ENCODE data around the gene ACTL7B. TPM values are rescaled to one million over a fixed set of nuclear protein-coding genes. Genes with fewer than 3 reads are reported as not detected.

ACTL7B gene
- total RNA-seq, 4 donors from 2014 or later, result 0.19 to 0.26 TPM; not detected in 2

- 70% methylated on average over 2 of the region's 2 CpGs for WGBS
- Histone ChIP-seq H3K4me1 (no peaks in the 10 kb centered on the region), H3K4me3 (no peak overlapping the region), H3K27ac (no peak overlapping the region), H3K9me3 (no peaks in the 10 kb centered on the region), H3K27me3 (no peaks in the 10 kb centered on the region), H3K36me3 (peaks cover 15% of the 10 kb centered on the region)
- DNase-seq (ENCODE audit: low spot score in 2 of 2), result no peak
- TF ChIP-seq EP300 (IDR thresholded peaks at IDR 0.05) (no peak), POLR2AphosphoS5 (IDR thresholded peaks at IDR 0.05) (no peak), CTCF (IDR thresholded peaks at IDR 0.05) (no peak), POLR2A (IDR thresholded peaks at IDR 0.05) (no peak)
These were observed 10.2 kb upstream of the ACTL7B start for GRCh38 chr9:108866001-108866420.

- Histone ChIP-seq H3K4me3 (no peak overlapping the region), H3K36me3 (peaks cover 7% of the 10 kb centered on the region), H3K4me1 (peaks cover 1% of the 10 kb centered on the region), H3K27ac (no peak overlapping the region), H3K9me3 (no peaks in the 10 kb centered on the region), H3K27me3 (no peaks in the 10 kb centered on the region)
- DNase-seq (ENCODE audit: low spot score in 2 of 2), result no peak
- whole genome bisulfite sequencing, result 90% methylated on average over 4 of the region's 4 CpGs
- TF ChIP-seq EP300 (IDR thresholded peaks at IDR 0.05) (no peak), POLR2AphosphoS5 (IDR thresholded peaks at IDR 0.05) (no peak), CTCF (IDR thresholded peaks at IDR 0.05) (no peak), POLR2A (IDR thresholded peaks at IDR 0.05) (no peak)
These were observed 9.3 kb upstream of the ACTL7B start for GRCh38 chr9:108865037-108865436.

- no peak for DNase-seq (ENCODE audit: low spot score in 2 of 2)
- H3K4me3 ChIP-seq, result no peak overlapping the region
- peaks cover 7% of the 10 kb centered on the region for H3K36me3 ChIP-seq
- TF ChIP-seq EP300 (IDR thresholded peaks at IDR 0.05) (no peak), POLR2A (IDR thresholded peaks at IDR 0.05) (no peak)
- H3K9me3 ChIP-seq, result no peaks in the 10 kb centered on the region
- H3K27ac ChIP-seq, result no peak overlapping the region
- WGBS, result 76% methylated on average over 3 of the region's 3 CpGs
- H3K27me3 ChIP-seq, result no peaks in the 10 kb centered on the region
- peaks cover 7% of the 10 kb centered on the region for H3K4me1 ChIP-seq
These were observed 8.7 kb upstream of the ACTL7B start for GRCh38 chr9:108864446-108864845.

- H3K9me3 ChIP-seq, result no peaks in the 10 kb centered on the region
- 86% methylated on average over 3 of the region's 3 CpGs for WGBS
- peaks cover 3% of the 10 kb centered on the region for H3K36me3 ChIP-seq
- no peak for DNase-seq (ENCODE audit: low spot score in 2 of 2)
- H3K27ac ChIP-seq, result no peak overlapping the region
- H3K27me3 ChIP-seq, result no peaks in the 10 kb centered on the region
- H3K4me1 ChIP-seq, result peaks cover 9% of the 10 kb centered on the region
- TF ChIP-seq CTCF (IDR thresholded peaks at IDR 0.05) (no peak), EP300 (IDR thresholded peaks at IDR 0.05) (no peak), POLR2AphosphoS5 (IDR thresholded peaks at IDR 0.05) (no peak), POLR2A (IDR thresholded peaks at IDR 0.05) (no peak)
- no peak overlapping the region for H3K4me3 ChIP-seq
These were observed 8.1 kb upstream of the ACTL7B start for GRCh38 chr9:108863891-108864290.

GRCh38 chr9:108861997-108862396 lies 6.2 kb upstream of the ACTL7B start, which contains the start of gene ACTL7A:
Gene ACTL7A, plus strand, starts transcription at chr9:108862266. Its CDS starts 57 bp downstream, at chr9:108862323.
- DNase-seq (ENCODE audit: low spot score in 2 of 2), result no peak
- WGBS, result 98% methylated on average over 3 of the region's 3 CpGs
- no peak within 1 kb of the TSS for H3K27ac ChIP-seq

More at GRCh38 chr9:108861997-108862396, 6.2 kb upstream of the ACTL7B start, which contains the start of gene ACTL7A:
- H3K27me3 ChIP-seq, result no peaks in the 10 kb centered on the region
- no peaks in the 10 kb centered on the region for H3K36me3 ChIP-seq
- H3K9me3 ChIP-seq, result no peaks in the 10 kb centered on the region
- peaks cover 9% of the 10 kb centered on the region for H3K4me1 ChIP-seq
- no peak within 1 kb of the TSS for H3K4me3 ChIP-seq
- TF ChIP-seq POLR2A (IDR thresholded peaks at IDR 0.05) (no peak), POLR2AphosphoS5 (IDR thresholded peaks at IDR 0.05) (no peak), EP300 (IDR thresholded peaks at IDR 0.05) (no peak), CTCF (IDR thresholded peaks at IDR 0.05) (no peak)

Data from suprapubic skin (tissue), 4 donors.